Spleen (tissue), 7 donors: ENCODE data around the gene ZNF600.
"Not testable (repeated sequence)": the region's sequence is repeated elsewhere in the genome, so short reads cannot be mapped to it uniquely, and the experiment has no call there.

ENCODE experiments used
- CTCF ChIP-seq, 11 experiments: fragments of 200-600 bp in 7 of 11; fragments of 450-650 bp in 4 of 11; sonication (generic) in 4 of 11; IDR thresholded peaks in 8 of 11; conservative IDR thresholded peaks in 3 of 11; 1 replicate in 7 of 11; 2 replicates in 4 of 11; pipeline versions ENCODE4 v1.4.0 to v1.8.0; 2016 to 2021; ENCODE audit warnings: antibody characterized with exemption in 11 of 11, inconsistent platforms in 4 of 11, mild to moderate bottlenecking in 1 of 11
- POLR2A ChIP-seq, 3 donors: fragments of 450-650 bp; IDR thresholded peaks; one replicate each; pipeline ENCODE4 v1.5.1; 2017; ENCODE audit warnings: antibody characterized with exemption in 3 of 3, mild to moderate bottlenecking in 1 of 3
- POLR2AphosphoS5 ChIP-seq, 3 donors: sonication (generic); formaldehyde crosslinking; IDR thresholded peaks; one replicate each; pipeline ENCODE4 v1.5.1; 2017; ENCODE audit warnings: antibody characterized with exemption in 3 of 3
- donor health status: DM: no; HTN: no; CAD: no; lungs with moderate emphysema.
- donor health status: DM: no; HTN: no; CAD: no.
- donor health status: DM: no; HTN: no; CAD: no.

- not testable (repeated sequence) for TF ChIP-seq CTCF (IDR thresholded peaks at IDR 0.05 in 8 of 11, conservative IDR thresholded peaks at IDR 0.05 in 3 of 11); POLR2A (IDR thresholded peaks at IDR 0.05); POLR2AphosphoS5 (IDR thresholded peaks at IDR 0.05)
Measured at GRCh38 chr19:52745919-52746318, 40.7 kb downstream of the ZNF600 start.
